IPS-20b (cell line): ENCODE data around the gene SSH2.

Source experiments
- H3K27ac ChIP-seq: one replicate; pipeline ENCODE4 v1.5.1; 2013; ENCODE audit warnings: low read length
- H3K27me3 ChIP-seq: 2 replicates; pipeline ENCODE4 v1.6.1; 2013; ENCODE audit warnings: mild to moderate bottlenecking, low read length, inconsistent platforms; ENCODE audit not compliant: insufficient read depth
- H3K36me3 ChIP-seq: 2 replicates; pipeline ENCODE4 v1.6.1; 2013; ENCODE audit warnings: low read depth, mild to moderate bottlenecking, inconsistent platforms, low read length, moderate library complexity; ENCODE audit not compliant: insufficient read depth
- H3K4me1 ChIP-seq: 2 replicates; pipeline ENCODE4 v1.6.1; 2013; ENCODE audit warnings: mild to moderate bottlenecking, control low read depth, inconsistent platforms, low read length, moderate library complexity; ENCODE audit not compliant: insufficient read depth
- H3K4me3 ChIP-seq: 2 replicates; pipeline ENCODE4 v1.5.1; 2013; ENCODE audit warnings: mild to moderate bottlenecking, low read length, inconsistent platforms
- H3K9ac ChIP-seq: 2 replicates; pipeline ENCODE4 v1.6.1; 2013; ENCODE audit warnings: low read depth, mild to moderate bottlenecking, inconsistent platforms, low read length, moderate library complexity
- H3K9me3 ChIP-seq: 2 replicates; pipeline ENCODE4 v1.6.1; 2013; ENCODE audit warnings: mild to moderate bottlenecking, low read depth, low read length, inconsistent platforms; ENCODE audit not compliant: insufficient read depth

The SSH2 gene

GRCh38 chr17:29622337-29623282 lies 307.4 kb downstream of the SSH2 start, which contains the start of gene CORO6:
TSS of gene CORO6 (minus strand) at chr17:29622912. CDS start at chr17:29621421, 1,491 bp downstream.
- Histone ChIP-seq H3K9ac (peak within 1 kb of the TSS; percentile 70; the same call in 1 of the 2 replicates), H3K36me3 (no peaks in the 10 kb centered on the region), H3K27me3 (peaks cover 64% of the 10 kb centered on the region), H3K27ac (no peak within 1 kb of the TSS), H3K4me3 (peak within 1 kb of the TSS; percentile 76), H3K9me3 (no peaks in the 10 kb centered on the region), H3K4me1 (peaks cover 19% of the 10 kb centered on the region)

GRCh38 chr17:29621751-29622194 lies 308.3 kb downstream of the SSH2 start:
- H3K27ac ChIP-seq, result no peak overlapping the region
- peak overlapping the region; percentile 76; the same call in 1 of the 2 replicates for H3K4me3 ChIP-seq
- no peak overlapping the region for H3K9ac ChIP-seq
- peaks cover 19% of the 10 kb centered on the region for H3K4me1 ChIP-seq
- no peaks in the 10 kb centered on the region for H3K9me3 ChIP-seq
- H3K36me3 ChIP-seq, result no peaks in the 10 kb centered on the region
- peaks cover 73% of the 10 kb centered on the region for H3K27me3 ChIP-seq

- Histone ChIP-seq H3K9me3 (no peaks in the 10 kb centered on the region), H3K4me3 (no peak overlapping the region), H3K9ac (no peak overlapping the region), H3K36me3 (no peaks in the 10 kb centered on the region), H3K27me3 (peaks cover 81% of the 10 kb centered on the region), H3K4me1 (peaks cover 23% of the 10 kb centered on the region), H3K27ac (no peak overlapping the region)
Observed at GRCh38 chr17:29620779-29621500, 309.1 kb downstream of the SSH2 start.

GRCh38 chr17:29620271-29620670 lies 309.8 kb downstream of the SSH2 start:
- Histone ChIP-seq H3K27me3 (peaks cover 88% of the 10 kb centered on the region), H3K9ac (no peak overlapping the region), H3K9me3 (no peaks in the 10 kb centered on the region), H3K27ac (no peak overlapping the region), H3K4me1 (peaks cover 23% of the 10 kb centered on the region), H3K36me3 (no peaks in the 10 kb centered on the region), H3K4me3 (no peak overlapping the region)

- peaks cover 27% of the 10 kb centered on the region for H3K4me1 ChIP-seq
Observed at GRCh38 chr17:29619251-29619650, 310.8 kb downstream of the SSH2 start.

GRCh38 chr17:29618272-29619065 lies 311.6 kb downstream of the SSH2 start:
- Histone ChIP-seq H3K27me3 (peaks cover 99% of the 10 kb centered on the region), H3K9ac (no peak overlapping the region), H3K4me3 (peak overlapping the region; percentile 69; the same call in 1 of the 2 replicates), H3K27ac (no peak overlapping the region), H3K4me1 (peaks cover 29% of the 10 kb centered on the region), H3K9me3 (no peaks in the 10 kb centered on the region), H3K36me3 (no peaks in the 10 kb centered on the region)

More at GRCh38 chr17:29619251-29619650, 310.8 kb downstream of the SSH2 start:
- Histone ChIP-seq H3K9ac (no peak overlapping the region), H3K4me3 (no peak overlapping the region), H3K36me3 (no peaks in the 10 kb centered on the region), H3K27ac (no peak overlapping the region), H3K9me3 (no peaks in the 10 kb centered on the region), H3K27me3 (peaks cover 98% of the 10 kb centered on the region)

GRCh38 chr17:29617481-29618271 lies 312.4 kb downstream of the SSH2 start:
- Histone ChIP-seq H3K4me3 (peak overlapping the region; percentile 69), H3K36me3 (no peaks in the 10 kb centered on the region), H3K9me3 (no peaks in the 10 kb centered on the region), H3K9ac (no peak overlapping the region), H3K27ac (no peak overlapping the region), H3K27me3 (peaks cover 97% of the 10 kb centered on the region), H3K4me1 (peaks cover 27% of the 10 kb centered on the region)

- peaks cover 27% of the 10 kb centered on the region for H3K4me1 ChIP-seq
- peaks cover 93% of the 10 kb centered on the region for H3K27me3 ChIP-seq
- H3K9ac ChIP-seq, result no peak overlapping the region
- no peak overlapping the region for H3K27ac ChIP-seq
- H3K4me3 ChIP-seq, result peak overlapping the region; percentile 69
- H3K36me3 ChIP-seq, result no peaks in the 10 kb centered on the region
- no peaks in the 10 kb centered on the region for H3K9me3 ChIP-seq
Observed at GRCh38 chr17:29617125-29617480, 312.9 kb downstream of the SSH2 start.

- no peak overlapping the region for H3K9ac ChIP-seq
- peaks cover 27% of the 10 kb centered on the region for H3K4me1 ChIP-seq
- H3K36me3 ChIP-seq, result no peaks in the 10 kb centered on the region
- peaks cover 92% of the 10 kb centered on the region for H3K27me3 ChIP-seq
- H3K4me3 ChIP-seq, result peak overlapping the region; percentile 69
- H3K27ac ChIP-seq, result no peak overlapping the region
- H3K9me3 ChIP-seq, result no peaks in the 10 kb centered on the region
Observed at GRCh38 chr17:29616300-29617048, 313.6 kb downstream of the SSH2 start.

- peaks cover 85% of the 10 kb centered on the region for H3K27me3 ChIP-seq
- no peaks in the 10 kb centered on the region for H3K36me3 ChIP-seq
- peak overlapping the region; percentile 69 for H3K4me3 ChIP-seq
- H3K9ac ChIP-seq, result no peak overlapping the region
- H3K4me1 ChIP-seq, result peaks cover 27% of the 10 kb centered on the region
- no peaks in the 10 kb centered on the region for H3K9me3 ChIP-seq
- no peak overlapping the region for H3K27ac ChIP-seq
Observed at GRCh38 chr17:29615492-29616299, 314.3 kb downstream of the SSH2 start.
